Activated CD4-positive, CD25-positive, alpha-beta regulatory T cell treated with anti-CD3 and anti-CD28 coated beads, Interleukin-2, amount 50 U/mL, for 72 hours (primary cell): ENCODE results near the gene LDAH.
A peak's percentile ranks its signal among the peaks of the same experiment; 100 is the strongest.

ENCODE experiments used
- DNase-seq: peaks from one replicate; pipeline ENCODE4 v3.0.0; 2021

The LDAH gene

GRCh38 chr2:20649576-20649975, 173.3 kb downstream of the LDAH start:
- DNase-seq, result no peak

- no peak for DNase-seq
These were observed 174.1 kb downstream of the LDAH start for GRCh38 chr2:20648831-20649230.

- DNase-seq, result no peak
These were observed 174.7 kb downstream of the LDAH start for GRCh38 chr2:20648206-20648605.

- DNase-seq, result no peak
These were observed 175.2 kb downstream of the LDAH start for GRCh38 chr2:20647738-20648137.

- no peak for DNase-seq
These were observed 175.7 kb downstream of the LDAH start for GRCh38 chr2:20647211-20647610.

- no peak for DNase-seq
These were observed 176.5 kb downstream of the LDAH start for GRCh38 chr2:20646446-20646845.

- DNase-seq, result no peak
These were observed 177.1 kb downstream of the LDAH start for GRCh38 chr2:20645761-20646160.

- DNase-seq, result no peak
These were observed 177.6 kb downstream of the LDAH start for GRCh38 chr2:20645301-20645701.

- DNase-seq, result no peak
These were observed 179.1 kb downstream of the LDAH start for GRCh38 chr2:20643826-20644225.

GRCh38 chr2:20643060-20643459, 179.8 kb downstream of the LDAH start:
- DNase-seq, result no peak

GRCh38 chr2:20642055-20642971, 180.6 kb downstream of the LDAH start:
- DNase-seq, result peak; percentile 80

GRCh38 chr2:20641123-20641985, 181.5 kb downstream of the LDAH start:
- no peak for DNase-seq

- DNase-seq, result no peak
These were observed 182.3 kb downstream of the LDAH start for GRCh38 chr2:20640411-20641122.

GRCh38 chr2:20638646-20639430, 184.1 kb downstream of the LDAH start:
- DNase-seq, result no peak

GRCh38 chr2:20638014-20638413, 184.9 kb downstream of the LDAH start:
- DNase-seq, result no peak

- DNase-seq, result no peak
These were observed 185.8 kb downstream of the LDAH start for GRCh38 chr2:20637147-20637546.

GRCh38 chr2:20635675-20636584, 187.0 kb downstream of the LDAH start:
- peak; percentile 63 for DNase-seq

- DNase-seq, result no peak
These were observed 187.8 kb downstream of the LDAH start for GRCh38 chr2:20635113-20635510.

- DNase-seq, result no peak
These were observed 188.3 kb downstream of the LDAH start for GRCh38 chr2:20634507-20635112.
